WTC11 (cell line): ENCODE data around the gene NFKBIE. TPM values are rescaled to one million over a fixed set of nuclear protein-coding genes. Genes with fewer than 3 reads are reported as not detected.

ENCODE experiments used
- ATAC-seq: fragments of 200-7000 bp; cut with Tn5 transposase; 2 replicates; pipeline ENCODE4 v1.10.0; 2021; ENCODE audit warnings: mild to moderate bottlenecking, moderate library complexity
- CTCF ChIA-PET: fragments of 300-600 bp; sonication (Branson Sonifier 250); formaldehyde crosslinking; loops from one replicate; lab custom pipeline; 2021; ENCODE audit warnings: antibody characterized with exemption; lab: Charles Lee
- POLR2A ChIA-PET: fragments of 350-600 bp; sonication (Branson Sonifier 250); formaldehyde crosslinking; loops from one replicate; lab custom pipeline; 2021; ENCODE audit warnings: antibody characterized with exemption; lab: Charles Lee
- DNase-seq: peaks from one replicate; pipeline ENCODE4 v3.0.0; 2021; ENCODE audit warnings: low spot score
- H3K27ac Mint-ChIP-seq: 2 replicates; pipeline ENCODE4 v1.8.0; 2021; ENCODE audit warnings: mixed read lengths
- H3K27me3 Mint-ChIP-seq: 2 replicates; pipeline ENCODE4 v1.8.0; 2021; ENCODE audit warnings: low read depth, mild to moderate bottlenecking, moderate library complexity, mixed read lengths
- H3K36me3 Mint-ChIP-seq: 2 replicates; pipeline ENCODE4 v1.8.0; 2021; ENCODE audit warnings: mixed read lengths
- H3K4me1 Mint-ChIP-seq: 2 replicates; pipeline ENCODE4 v1.8.0; 2022; ENCODE audit warnings: mixed read lengths
- H3K4me3 Mint-ChIP-seq: 2 replicates; pipeline ENCODE4 v1.8.0; 2021; ENCODE audit warnings: mild to moderate bottlenecking, moderate library complexity, mixed read lengths
- H3K9me3 Mint-ChIP-seq: 2 replicates; pipeline ENCODE4 v1.8.0; 2021; ENCODE audit warnings: mixed read lengths
- AFF4 ChIP-seq: sonication (generic); formaldehyde crosslinking; IDR thresholded peaks from 2 replicates; pipeline ENCODE4 v1.8.1; 2023; ENCODE audit warnings: mild to moderate bottlenecking, missing genetic modification reagents, borderline replicate concordance
- ATF1 ChIP-seq: sonication (generic); formaldehyde crosslinking; IDR thresholded peaks from 2 replicates; pipeline ENCODE4 v1.8.1; 2023; ENCODE audit warnings: mild to moderate bottlenecking, moderate library complexity, missing genetic modification reagents
- ATF3 ChIP-seq: sonication (generic); formaldehyde crosslinking; conservative IDR thresholded peaks from 2 replicates; pipeline ENCODE4 v1.8.1; 2022; ENCODE audit warnings: mild to moderate bottlenecking, missing genetic modification reagents
- ESRRA ChIP-seq: sonication (generic); formaldehyde crosslinking; IDR thresholded peaks from 2 replicates; pipeline ENCODE4 v1.8.1; 2022; ENCODE audit warnings: mild to moderate bottlenecking, missing genetic modification reagents, borderline replicate concordance
- ETV6 ChIP-seq: sonication (generic); formaldehyde crosslinking; IDR thresholded peaks from 2 replicates; pipeline ENCODE4 v1.8.1; 2022; ENCODE audit warnings: mild to moderate bottlenecking, missing genetic modification reagents
- FOXP4 ChIP-seq: sonication (generic); formaldehyde crosslinking; IDR thresholded peaks from 2 replicates; pipeline ENCODE4 v1.8.0; 2022; ENCODE audit warnings: mild to moderate bottlenecking, missing genetic modification reagents
- HMGA2 ChIP-seq: fragments of 250-450 bp; sonication (Bioruptor Pico); IDR thresholded peaks from 2 replicates; pipeline ENCODE4 v1.4.0; 2021; ENCODE audit warnings: mild to moderate bottlenecking, moderate library complexity
- MXD4 ChIP-seq: fragments of 250-450 bp; sonication (Bioruptor Pico); IDR thresholded peaks from 2 replicates; pipeline ENCODE4 v1.8.0; 2021; ENCODE audit warnings: mild to moderate bottlenecking, moderate library complexity, borderline replicate concordance
- MYBL2 ChIP-seq: sonication (generic); formaldehyde crosslinking; IDR thresholded peaks from 2 replicates; pipeline ENCODE4 v1.8.1; 2023; ENCODE audit warnings: mild to moderate bottlenecking, moderate library complexity, missing genetic modification reagents
- NR2C2 ChIP-seq: sonication (generic); formaldehyde crosslinking; IDR thresholded peaks from 2 replicates; pipeline ENCODE4 v1.8.0; 2022; ENCODE audit warnings: mild to moderate bottlenecking, missing genetic modification reagents
- NR3C1 ChIP-seq: sonication (generic); formaldehyde crosslinking; conservative IDR thresholded peaks from 2 replicates; pipeline ENCODE4 v1.8.1; 2023; ENCODE audit warnings: low read depth, mild to moderate bottlenecking, missing genetic modification reagents
- PRDM15 ChIP-seq: sonication (generic); formaldehyde crosslinking; IDR thresholded peaks from 2 replicates; pipeline ENCODE4 v1.8.0; 2022; ENCODE audit warnings: missing genetic modification reagents
- USF1 ChIP-seq: sonication (generic); formaldehyde crosslinking; IDR thresholded peaks from 2 replicates; pipeline ENCODE4 v1.8.0; 2022; ENCODE audit warnings: mild to moderate bottlenecking, missing genetic modification reagents
- ZNF121 ChIP-seq: sonication (generic); formaldehyde crosslinking; IDR thresholded peaks from 2 replicates; pipeline ENCODE4 v1.8.0; 2023; ENCODE audit warnings: missing genetic modification reagents
- ZNF396 ChIP-seq: fragments of 250-450 bp; sonication (Bioruptor Pico); IDR thresholded peaks from 2 replicates; pipeline ENCODE4 v1.8.0; 2021; ENCODE audit warnings: mild to moderate bottlenecking, moderate library complexity, borderline replicate concordance
- ZNF532 ChIP-seq: fragments of 250-450 bp; sonication (Bioruptor Pico); IDR thresholded peaks from 2 replicates; pipeline ENCODE4 v1.9.0; 2021; ENCODE audit warnings: mild to moderate bottlenecking, borderline replicate concordance
- total RNA-seq: library from RNA; stranded (reverse); gene quantifications from 3 replicates; pipeline ENCODE4 v1.2.3, GENCODE V29; 2021

The NFKBIE gene
- total RNA-seq, 1 experiment from 2014 or later, result 10.3 TPM

- TF ChIP-seq ZNF396 (CRISPR knock-in tag) (no peak), PRDM15 (CRISPR knock-in tag) (no peak), ESRRA (CRISPR knock-in tag) (no peak), FOXP4 (CRISPR knock-in tag) (no peak), ZNF532 (0 out of 2 replicates have a peak, but pooled peaks have one; percentile 67), USF1 (CRISPR knock-in tag) (no peak), HMGA2 (CRISPR knock-in tag) (no peak), NR3C1 (CRISPR knock-in tag) (no peak), ATF1 (CRISPR knock-in tag) (no peak)
Measured at GRCh38 chr6:44255105-44255808, 10.1 kb downstream of the NFKBIE start (continued).

- peaks cover 64% of the 10 kb centered on the region for H3K36me3 Mint-ChIP-seq
- TF ChIP-seq AFF4 (CRISPR knock-in tag) (no peak), MXD4 (CRISPR knock-in tag) (no peak), NR2C2 (CRISPR knock-in tag) (no peak), ATF3 (CRISPR knock-in tag) (no peak), ETV6 (CRISPR knock-in tag) (peak; percentile 71; the same call in 1 of the 2 replicates), ZNF121 (CRISPR knock-in tag) (no peak), MYBL2 (CRISPR knock-in tag) (peak; percentile 52; the same call in 1 of the 2 replicates)
Measured at GRCh38 chr6:44254191-44255104, 10.9 kb downstream of the NFKBIE start.

More at GRCh38 chr6:44254191-44255104, 10.9 kb downstream of the NFKBIE start:
- Mint-ChIP-seq H3K4me3 (no peak overlapping the region), H3K27me3 (no peaks in the 10 kb centered on the region), H3K4me1 (peaks cover 42% of the 10 kb centered on the region), H3K27ac (peak overlapping the region; percentile 28; the same call in 1 of the 2 replicates), H3K9me3 (no peaks in the 10 kb centered on the region)
- CTCF ChIA-PET, result interaction anchor here (0.5 to 4.4 kb wide), 12 partner anchors 10 to 176 kb away, joined by 3 to 76 read pairs (median 4); partner anchors contain the start of genes HSP90AB1, MRPL14, TMEM151B and TMEM63B
- POLR2A ChIA-PET, result interaction anchor here (1.0 to 3.7 kb wide), 6 partner anchors 7 to 35 kb away, joined by 3 to 83 read pairs (median 4); partner anchors contain the start of genes HSP90AB1, SLC29A1 and TMEM151B
- ATAC-seq (peak; percentile 2), DNase-seq (no peak)
